GM19099 (cell line): Measurements from ENCODE around the gene TRIM67.

Source experiments
- POLR2A ChIP-seq: IDR thresholded peaks from 3 replicates; pipeline ENCODE4 v1.6.1; 2011; ENCODE audit warnings: low read depth; ENCODE audit not compliant: insufficient read length; ENCODE audit errors: extremely low read depth

Gene TRIM67

DNA sequence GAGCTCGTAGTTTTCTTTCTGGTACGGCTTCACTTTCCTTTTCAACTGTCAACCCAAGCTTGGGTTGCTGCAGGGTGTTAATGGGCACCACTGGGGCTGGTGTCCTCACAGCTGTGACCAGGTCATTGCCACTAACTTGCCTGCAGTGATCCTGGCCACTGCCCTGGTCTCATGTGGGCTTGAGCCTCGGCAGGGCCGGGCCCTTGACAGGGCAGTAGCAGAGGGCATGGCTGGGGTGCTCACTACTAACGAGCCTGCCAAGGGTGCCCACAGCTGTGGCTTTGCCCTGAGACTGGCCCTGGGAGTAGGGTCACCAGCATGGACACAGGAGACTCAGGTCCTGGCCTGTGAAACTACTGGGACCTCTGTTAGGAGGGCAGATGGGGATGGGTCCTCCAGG lies 47.7 kb downstream of the TRIM67 start:
- no peak for TF ChIP-seq POLR2A

DNA sequence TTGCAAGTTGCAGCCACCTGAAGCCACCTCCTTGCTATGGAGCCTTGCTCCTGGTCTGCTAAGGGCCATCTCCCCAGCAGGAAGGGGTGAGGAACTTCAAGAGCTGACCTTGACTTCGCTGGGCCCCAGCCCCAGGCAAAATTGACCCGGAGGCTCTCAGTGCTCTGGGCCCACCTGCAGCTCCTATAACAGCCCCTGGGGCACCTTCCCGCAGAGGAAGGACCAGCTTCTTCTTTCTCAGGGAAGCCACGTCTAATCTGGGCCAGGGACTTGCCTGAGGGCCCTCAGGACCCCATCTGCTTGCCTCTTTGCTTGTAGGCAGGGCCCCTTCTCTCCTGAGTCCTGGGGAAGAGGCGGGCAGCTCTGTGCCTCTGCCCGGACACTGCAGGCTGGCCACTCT lies 48.3 kb downstream of the TRIM67 start:
- no peak for TF ChIP-seq POLR2A

- peak; percentile 52 for TF ChIP-seq POLR2A
Observed at GRCh38 chr1:231211005-231211857, 49.4 kb downstream of the TRIM67 start.

DNA sequence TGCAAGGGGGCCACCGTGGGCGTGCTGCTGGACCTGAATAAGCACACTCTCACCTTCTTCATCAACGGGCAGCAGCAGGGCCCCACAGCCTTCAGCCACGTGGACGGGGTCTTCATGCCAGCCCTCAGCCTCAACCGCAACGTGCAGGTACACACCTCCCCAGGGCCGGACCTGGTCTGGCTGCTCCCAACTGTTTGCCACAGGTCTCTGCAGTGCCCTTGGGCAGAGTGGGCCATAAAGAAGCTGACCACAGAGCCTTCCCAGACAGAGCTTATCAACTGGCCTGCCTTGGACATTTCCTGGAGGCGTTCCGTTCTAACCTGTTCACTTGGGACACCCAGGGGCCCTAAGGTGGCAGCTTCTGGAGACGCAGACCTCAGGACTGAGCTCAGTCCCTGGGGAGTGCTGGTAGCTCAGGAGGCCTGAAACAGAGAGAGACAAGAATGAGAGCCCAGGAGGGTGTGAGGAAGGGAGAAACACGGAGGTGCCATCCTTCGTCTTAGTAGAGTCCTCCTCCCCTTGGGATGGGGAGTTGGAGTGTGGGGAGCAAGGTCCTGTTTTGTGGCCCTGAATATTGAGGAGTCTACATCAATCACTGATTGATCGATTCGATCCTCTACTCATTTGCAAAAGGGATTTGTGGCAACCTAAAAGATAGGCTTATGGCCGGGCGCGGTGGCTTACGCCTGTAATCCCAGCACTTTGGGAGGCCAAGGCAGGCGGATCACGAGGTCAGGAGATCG lies 52.1 kb downstream of the TRIM67 start:
- no peak for TF ChIP-seq POLR2A

DNA sequence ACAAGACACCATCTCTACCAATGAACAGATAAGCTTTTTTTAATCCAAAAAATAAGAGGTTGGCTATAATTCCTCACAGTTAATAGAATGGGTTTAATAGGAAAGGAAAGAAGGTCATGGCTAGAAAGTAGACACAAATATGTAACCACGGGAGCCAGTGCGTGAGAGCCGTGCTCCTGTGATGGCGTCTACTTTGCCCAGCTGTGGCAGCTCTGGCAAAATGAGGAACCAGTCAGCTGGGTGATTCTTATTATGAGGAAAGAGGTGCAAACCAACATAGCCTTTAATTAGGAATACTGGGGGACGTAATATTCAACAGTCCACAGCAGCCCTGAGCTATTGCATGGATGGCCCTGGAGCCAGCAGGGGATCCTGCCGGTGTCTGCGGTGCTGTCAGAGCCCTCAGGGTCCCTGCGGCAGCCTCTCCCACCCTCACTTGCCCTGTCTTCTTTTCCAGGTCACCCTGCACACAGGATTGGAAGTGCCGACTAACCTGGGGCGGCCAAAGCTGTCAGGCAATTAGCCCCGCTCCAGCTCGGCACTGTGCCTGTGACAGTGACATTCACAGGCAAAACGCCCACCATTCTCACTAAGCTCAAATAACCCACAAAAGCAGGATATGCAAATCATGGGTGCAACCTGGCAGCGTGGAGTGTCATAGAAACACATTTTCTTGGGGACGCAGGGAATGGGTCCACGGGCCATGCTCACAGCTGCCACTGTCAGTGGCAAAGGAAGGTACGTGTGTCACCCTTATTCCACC lies 53.2 kb downstream of the TRIM67 start:
- TF ChIP-seq POLR2A: no peak

DNA sequence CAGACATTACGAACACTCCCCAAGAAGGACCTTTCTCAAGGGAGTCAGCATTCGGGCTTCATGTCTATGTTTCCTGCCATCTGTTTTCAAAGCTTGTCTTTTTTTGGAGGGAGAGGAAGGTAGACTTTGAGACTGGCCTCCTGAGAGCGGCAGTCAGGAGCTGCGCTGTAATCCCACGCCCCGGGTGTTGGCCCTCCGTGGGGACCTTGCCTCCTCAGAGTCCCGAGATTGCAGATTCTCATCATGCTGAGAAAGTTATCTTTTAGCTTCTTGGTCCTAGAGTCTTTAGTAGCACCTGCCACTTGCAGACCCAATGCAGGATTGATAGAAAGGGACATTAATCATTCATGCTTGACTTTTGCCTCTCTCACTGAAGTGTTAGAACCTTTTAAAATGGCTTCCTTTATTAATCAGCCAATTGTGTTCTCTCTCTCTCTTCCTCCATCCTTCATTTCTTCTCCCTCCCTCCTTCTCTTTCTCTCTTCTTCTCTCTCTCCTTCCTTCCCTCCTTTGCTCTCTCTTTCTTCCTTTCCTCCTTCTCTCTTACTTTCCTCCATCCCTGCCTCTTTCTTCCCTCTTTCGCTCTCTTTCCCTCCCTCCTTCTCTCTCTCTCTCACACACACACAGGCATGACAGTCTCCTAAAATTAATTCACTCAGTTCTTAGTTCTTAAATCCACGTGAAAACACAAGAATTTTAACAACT lies 54.0 kb downstream of the TRIM67 start:
- TF ChIP-seq POLR2A: no peak

GRCh38 chr1:231216498-231216897 lies 54.6 kb downstream of the TRIM67 start:
- TF ChIP-seq POLR2A: no peak

GRCh38 chr1:231217056-231217455 lies 55.2 kb downstream of the TRIM67 start:
- TF ChIP-seq POLR2A: no peak

- no peak for TF ChIP-seq POLR2A
Observed at GRCh38 chr1:231218078-231218477, 56.2 kb downstream of the TRIM67 start.

- no peak for TF ChIP-seq POLR2A
Observed at GRCh38 chr1:231219422-231220401, 57.9 kb downstream of the TRIM67 start.

DNA sequence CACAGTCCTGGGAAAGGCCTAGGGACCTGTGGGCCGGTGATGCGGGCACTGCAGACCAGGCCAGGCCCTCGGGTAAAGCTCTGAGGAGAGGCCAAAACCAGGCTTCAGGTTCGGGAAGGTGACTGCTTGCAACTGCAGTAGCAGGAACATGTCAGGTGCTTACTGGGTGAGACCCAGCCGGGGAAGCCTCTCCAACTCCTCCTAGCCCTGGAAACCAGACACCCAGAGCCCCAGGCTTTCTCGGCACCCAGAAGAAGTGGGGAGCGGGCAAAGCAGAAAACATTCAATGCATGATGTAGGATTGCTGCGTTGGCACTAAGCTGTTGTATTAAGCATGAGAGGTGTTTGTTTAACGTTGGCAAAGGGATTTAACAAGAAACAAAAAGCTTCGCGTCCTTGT lies 58.9 kb downstream of the TRIM67 start:
- no peak for TF ChIP-seq POLR2A

DNA sequence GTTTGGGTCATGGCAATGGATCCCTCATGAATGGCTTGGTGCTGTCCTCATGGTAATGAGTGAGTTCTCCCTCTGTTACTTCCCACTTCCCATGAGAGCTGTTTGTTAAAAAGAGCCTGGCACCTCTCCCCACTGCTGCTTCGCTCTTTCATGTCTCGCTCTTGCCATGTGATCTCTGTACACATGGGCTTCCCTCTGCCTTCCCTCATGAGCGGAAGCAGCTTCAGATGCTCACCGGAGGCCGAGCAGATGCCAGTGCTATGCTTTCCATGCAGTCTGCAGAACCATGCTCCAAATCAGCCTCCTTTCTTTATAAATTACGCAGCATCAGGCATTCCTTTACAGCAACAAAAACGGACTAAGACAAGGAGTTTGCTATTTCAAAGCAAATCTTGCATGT lies 64.3 kb downstream of the TRIM67 start:
- TF ChIP-seq POLR2A: no peak

DNA sequence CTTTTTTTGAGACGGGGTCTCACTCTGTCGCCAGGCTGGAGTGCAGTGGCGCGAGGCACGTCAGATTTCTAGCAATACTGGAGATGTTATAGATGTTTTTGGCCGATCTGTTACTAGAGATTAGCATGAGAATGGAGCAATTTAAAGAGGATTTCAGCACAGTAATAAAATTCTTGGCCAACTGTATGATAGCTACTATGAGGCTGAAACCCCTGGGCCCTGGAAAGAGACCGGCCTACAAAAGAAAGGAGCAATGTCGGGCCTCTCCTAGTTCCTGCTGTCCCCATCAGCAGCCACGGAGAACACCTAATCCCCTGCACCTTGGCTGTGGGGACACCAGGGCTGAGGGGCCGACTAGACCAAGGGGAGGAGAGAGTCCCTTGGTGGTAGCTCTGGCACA lies 69.7 kb downstream of the TRIM67 start:
- no peak for TF ChIP-seq POLR2A
